CD4-positive, alpha-beta T cell (primary cell): Measurements from ENCODE around the gene SIRT5. TPM values are rescaled to one million over a fixed set of nuclear protein-coding genes. Genes with fewer than 3 reads are reported as not detected.
A peak's percentile ranks its signal among the peaks of the same experiment; 100 is the strongest.

Source experiments
- ATAC-seq: fragments of 200-7000 bp; cut with Tn5 transposase; one replicate; pipeline ENCODE4 v1.10.0; 2022; ENCODE audit warnings: mild to moderate bottlenecking; ENCODE audit not compliant: poor library complexity
- CTCF ChIA-PET: fragments of 350-600 bp; sonication (Branson Sonifier 250); formaldehyde crosslinking; loops from one replicate; lab custom pipeline; 2021; ENCODE audit warnings: antibody characterized with exemption, inconsistent platforms; lab: Charles Lee
- POLR2A ChIA-PET: fragments of 350-600 bp; sonication (Branson Sonifier 250); formaldehyde crosslinking; loops from one replicate; lab custom pipeline; 2021; ENCODE audit warnings: antibody characterized with exemption, inconsistent platforms; lab: Charles Lee
- DNase-seq, 14 experiments: peaks; one replicate each; pipeline ENCODE4 v3.0.0-alpha.2; 2013 to 2020; ENCODE audit warnings: mixed read lengths in 2 of 14
- H3K27ac ChIP-seq, 2 donors: one replicate each; pipeline versions ENCODE4 v1.5.1 to v1.7.0; 2013; ENCODE audit warnings: low read length in 2 of 2, low read depth in 1 of 2, mild to moderate bottlenecking in 1 of 2
- H3K27me3 ChIP-seq, 2 experiments: 1 replicate in 1 of 2; 2 replicates in 1 of 2; pipeline versions ENCODE4 v1.6.1 to v1.7.0; 2013; ENCODE audit warnings: low read length in 2 of 2, control low read depth in 1 of 2, mild to moderate bottlenecking in 1 of 2, moderate library complexity in 1 of 2; ENCODE audit not compliant: insufficient read depth in 2 of 2, control insufficient read depth in 1 of 2
- H3K36me3 ChIP-seq: one replicate; pipeline ENCODE4 v1.6.1; 2013; ENCODE audit warnings: low read length, control low read depth; ENCODE audit not compliant: insufficient read depth
- H3K4me1 ChIP-seq: one replicate; pipeline ENCODE4 v1.6.1; 2013; ENCODE audit warnings: low read length, control low read depth; ENCODE audit not compliant: insufficient read depth
- H3K4me3 ChIP-seq: one replicate; pipeline ENCODE4 v1.5.1; 2013; ENCODE audit warnings: mild to moderate bottlenecking, low read length, moderate library complexity
- H3K9me3 ChIP-seq, 2 experiments: 1 replicate in 1 of 2; 2 replicates in 1 of 2; pipeline versions ENCODE4 v1.6.1 to v1.7.0; 2013; ENCODE audit warnings: low read length in 2 of 2, mild to moderate bottlenecking in 2 of 2, control low read depth in 1 of 2, moderate library complexity in 1 of 2; ENCODE audit not compliant: control insufficient read depth in 1 of 2, insufficient read depth in 1 of 2
- H3K27ac Mint-ChIP-seq: one replicate; pipeline ENCODE4 v1.8.0; 2020; ENCODE audit warnings: mixed read lengths
- H3K27me3 Mint-ChIP-seq: one replicate; pipeline ENCODE4 v1.8.0; 2021; ENCODE audit warnings: mixed read lengths
- H3K36me3 Mint-ChIP-seq: one replicate; pipeline ENCODE4 v1.8.0; 2021; ENCODE audit warnings: low read depth, mixed read lengths
- H3K4me1 Mint-ChIP-seq: one replicate; pipeline ENCODE4 v1.8.0; 2021; ENCODE audit warnings: low read depth, mixed read lengths
- H3K4me3 Mint-ChIP-seq: one replicate; pipeline ENCODE4 v1.8.0; 2020; ENCODE audit warnings: mild to moderate bottlenecking, mixed read lengths
- H3K9me3 Mint-ChIP-seq: one replicate; pipeline ENCODE4 v1.8.0; 2020; ENCODE audit warnings: mixed read lengths
- intact Hi-C, 2 experiments: fragments of 100-400 bp; cut with DNase I in 1 of 2; cut with micrococcal nuclease in 1 of 2; formaldehyde crosslinking; loops; one replicate each; pipeline versions ENCODE4 v1.15.1 to v1.9.0; 2023 to 2025; cut with DNase I, micrococcal nuclease
- total RNA-seq, 174 experiments: library from RNA in 2 of 174; stranded (reverse) in 2 of 174; gene quantifications; one replicate each; pipeline ENCODE4 v1.2.3 and lab custom pipeline; 2021 to 2026
- TF ChIP-seq, protein P1 (sequence below): fragments of 200-600 bp; IDR thresholded peaks from one replicate; pipeline ENCODE4 v1.8.0; 2022; ENCODE audit warnings: antibody characterized with exemption, mild to moderate bottlenecking

Gene SIRT5
- total RNA-seq, 2 experiments from 2014 or later = 14.3 to 16.3 TPM

DNA sequence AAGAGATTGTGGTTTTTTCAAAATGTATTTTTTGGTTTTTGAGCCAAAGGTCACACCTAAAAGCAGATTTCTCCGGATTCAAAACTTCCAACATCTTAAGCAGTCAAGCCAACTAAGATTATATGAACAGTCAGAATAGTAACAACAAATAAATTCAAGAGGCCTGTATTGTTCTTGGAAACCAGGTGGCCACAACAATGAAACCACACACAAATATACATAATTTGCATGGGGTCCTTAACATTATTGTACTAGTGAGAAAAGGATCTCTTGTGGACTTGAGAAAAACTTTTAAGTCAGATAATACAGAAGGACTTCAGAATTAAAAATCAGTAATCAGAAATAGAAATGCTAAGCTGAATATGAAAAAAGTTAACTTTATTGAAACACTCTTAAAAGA is 81.3 kb downstream of the SIRT5 start:
- ChIA-PET POLR2A (interaction anchor here (0.7 to 1.0 kb wide), 3 partner anchors 10 to 56 kb away, joined by 3 to 5 read pairs (median 3); partner anchors contain the start of gene RANBP9), CTCF (no interaction called here)
- DNase-seq (no peak), ATAC-seq (no peak)
- TF ChIP-seq, protein P1, sequence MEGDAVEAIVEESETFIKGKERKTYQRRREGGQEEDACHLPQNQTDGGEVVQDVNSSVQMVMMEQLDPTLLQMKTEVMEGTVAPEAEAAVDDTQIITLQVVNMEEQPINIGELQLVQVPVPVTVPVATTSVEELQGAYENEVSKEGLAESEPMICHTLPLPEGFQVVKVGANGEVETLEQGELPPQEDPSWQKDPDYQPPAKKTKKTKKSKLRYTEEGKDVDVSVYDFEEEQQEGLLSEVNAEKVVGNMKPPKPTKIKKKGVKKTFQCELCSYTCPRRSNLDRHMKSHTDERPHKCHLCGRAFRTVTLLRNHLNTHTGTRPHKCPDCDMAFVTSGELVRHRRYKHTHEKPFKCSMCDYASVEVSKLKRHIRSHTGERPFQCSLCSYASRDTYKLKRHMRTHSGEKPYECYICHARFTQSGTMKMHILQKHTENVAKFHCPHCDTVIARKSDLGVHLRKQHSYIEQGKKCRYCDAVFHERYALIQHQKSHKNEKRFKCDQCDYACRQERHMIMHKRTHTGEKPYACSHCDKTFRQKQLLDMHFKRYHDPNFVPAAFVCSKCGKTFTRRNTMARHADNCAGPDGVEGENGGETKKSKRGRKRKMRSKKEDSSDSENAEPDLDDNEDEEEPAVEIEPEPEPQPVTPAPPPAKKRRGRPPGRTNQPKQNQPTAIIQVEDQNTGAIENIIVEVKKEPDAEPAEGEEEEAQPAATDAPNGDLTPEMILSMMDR = no peak
- H3K27me3 ChIP-seq = no peaks in the 10 kb centered on the region
- H3K4me3 ChIP-seq = no peak overlapping the region
- H3K4me1 Mint-ChIP-seq = peaks cover 41% of the 10 kb centered on the region
- H3K27ac Mint-ChIP-seq = peak overlapping the region; percentile 18
- H3K36me3 Mint-ChIP-seq = peaks cover 44% of the 10 kb centered on the region
- peaks cover 41% of the 10 kb centered on the region for H3K36me3 ChIP-seq
- no peaks in the 10 kb centered on the region for H3K9me3 Mint-ChIP-seq
- no peaks in the 10 kb centered on the region for H3K27me3 Mint-ChIP-seq
- intact Hi-C loops = no loop called here
- H3K9me3 ChIP-seq = no peaks in the 10 kb centered on the region
- H3K4me1 ChIP-seq = peaks cover 4% of the 10 kb centered on the region
- H3K27ac ChIP-seq = no peak overlapping the region
- no peak overlapping the region for H3K4me3 Mint-ChIP-seq

DNA sequence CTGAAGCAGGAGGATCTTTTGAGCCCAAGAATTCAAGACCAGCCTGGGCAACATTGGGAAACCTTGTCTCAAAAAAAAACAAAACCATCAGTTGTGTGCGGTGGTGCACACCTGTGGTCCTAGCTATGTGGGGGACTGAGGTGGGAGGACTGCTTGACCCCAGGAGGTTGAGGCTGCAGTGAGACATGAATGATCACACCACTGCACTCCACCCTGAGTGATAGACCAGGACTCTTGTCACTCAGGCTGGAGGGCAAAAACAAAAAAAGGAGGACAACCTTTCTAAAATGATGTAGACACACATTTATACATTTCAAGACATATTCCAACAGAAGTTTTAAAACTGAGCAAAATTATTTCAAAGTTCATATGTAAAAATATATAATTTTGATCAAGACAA is 85.9 kb downstream of the SIRT5 start:
- no peak overlapping the region for H3K4me3 ChIP-seq
- Mint-ChIP-seq H3K27ac (no peak overlapping the region), H3K36me3 (peaks cover 16% of the 10 kb centered on the region), H3K9me3 (no peaks in the 10 kb centered on the region), H3K4me1 (peaks cover 80% of the 10 kb centered on the region), H3K27me3 (no peaks in the 10 kb centered on the region), H3K4me3 (no peak overlapping the region)
- POLR2A ChIA-PET = interaction anchor here (1.5 to 2.0 kb wide), 3 partner anchors 45 to 52 kb away, joined by 3 to 7 read pairs (median 4); partner anchors contain the start of genes NOL7 and RANBP9
- DNase-seq (no peak), ATAC-seq (no peak)
- H3K9me3 ChIP-seq = no peaks in the 10 kb centered on the region
- peaks cover 8% of the 10 kb centered on the region for H3K4me1 ChIP-seq
- no peaks in the 10 kb centered on the region for H3K27me3 ChIP-seq
- intact Hi-C loops = loop anchor here (5.0 kb wide), 2 partner anchors 37 to 42 kb away; no protein-coding TSS in a partner anchor
- H3K36me3 ChIP-seq = peaks cover 19% of the 10 kb centered on the region
- CTCF ChIA-PET = interaction anchor here (1.1 kb wide), 1 partner anchor 11 kb away, joined by 3 read pairs; no protein-coding TSS in a partner anchor
- TF ChIP-seq, protein P1 = no peak
- H3K27ac ChIP-seq = no peak overlapping the region

DNA sequence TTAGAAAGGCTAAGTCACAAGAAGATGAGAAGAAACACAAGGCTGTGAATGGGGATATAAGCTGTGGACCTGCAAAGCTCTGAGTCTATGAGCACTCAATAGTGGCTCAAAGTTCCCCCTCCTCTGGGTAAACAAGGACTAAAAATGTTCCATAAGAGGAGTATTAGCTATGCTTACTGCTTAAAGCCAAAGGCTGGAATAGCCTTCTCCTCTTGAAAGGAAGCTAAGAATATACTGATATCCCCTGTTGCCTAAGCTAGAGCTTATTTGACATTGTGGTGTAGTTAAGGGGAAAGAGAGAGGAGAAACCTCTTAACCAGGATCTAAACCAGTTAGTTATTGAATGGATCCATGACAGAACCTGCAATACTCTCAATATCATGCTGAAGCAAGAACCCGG is 86.5 kb downstream of the SIRT5 start:
- Histone ChIP-seq H3K27ac (no peak overlapping the region), H3K9me3 (no peaks in the 10 kb centered on the region), H3K36me3 (peaks cover 13% of the 10 kb centered on the region), H3K4me1 (peaks cover 8% of the 10 kb centered on the region), H3K27me3 (no peaks in the 10 kb centered on the region), H3K4me3 (no peak overlapping the region)
- Mint-ChIP-seq H3K27ac (no peak overlapping the region), H3K9me3 (no peaks in the 10 kb centered on the region), H3K4me3 (no peak overlapping the region), H3K36me3 (peaks cover 11% of the 10 kb centered on the region), H3K27me3 (no peaks in the 10 kb centered on the region), H3K4me1 (peaks cover 83% of the 10 kb centered on the region)
- DNase-seq = no peak
- intact Hi-C loops = loop anchor here (5.0 kb wide), 2 partner anchors 36 to 41 kb away; no protein-coding TSS in a partner anchor
- TF ChIP-seq, protein P1 = no peak
- POLR2A ChIA-PET = interaction anchor here (1.5 to 2.0 kb wide), 3 partner anchors 45 to 51 kb away, joined by 3 to 7 read pairs (median 4); partner anchors contain the start of genes NOL7 and RANBP9
- no peak for ATAC-seq
- CTCF ChIA-PET = interaction anchor here (1.1 kb wide), 1 partner anchor 10 kb away, joined by 3 read pairs; no protein-coding TSS in a partner anchor
